Lung (tissue), 12 donors: ENCODE measurements around the gene SEPTIN5. TPM values are rescaled to one million over a fixed set of nuclear protein-coding genes. Genes with fewer than 3 reads are reported as not detected.

Experiments used
- ATAC-seq: fragments of 200-7000 bp; cut with Tn5 transposase; one replicate; pipeline ENCODE4 v1.9.1; 2020; ENCODE audit warnings: moderate number of reproducible peaks; ENCODE audit not compliant: insufficient read depth, low FRiP score
- DNase-seq, 3 donors: peaks; one replicate each; pipeline ENCODE4 v3.0.0-alpha.2; 2013 to 2017
- H3K27ac ChIP-seq, 2 donors: one replicate each; pipeline ENCODE4 v1.5.1; 2013; ENCODE audit warnings: mild to moderate bottlenecking in 2 of 2, moderate library complexity in 2 of 2, control low read depth in 1 of 2, inconsistent platforms in 1 of 2, low read depth in 1 of 2, low read length in 1 of 2
- H3K27me3 ChIP-seq, 3 donors: one replicate each; pipeline ENCODE4 v1.5.1; 2013; ENCODE audit warnings: low read length in 2 of 3; ENCODE audit not compliant: control insufficient read depth in 3 of 3, insufficient read depth in 3 of 3
- H3K36me3 ChIP-seq, 4 donors: one replicate each; pipeline ENCODE4 v1.5.1; 2013; ENCODE audit warnings: low read length in 4 of 4, mild to moderate bottlenecking in 1 of 4, moderate library complexity in 1 of 4; ENCODE audit not compliant: control insufficient read depth in 4 of 4, insufficient read depth in 4 of 4
- H3K4me1 ChIP-seq, 5 donors: one replicate each; pipeline ENCODE4 v1.5.1; 2013; ENCODE audit warnings: low read length in 5 of 5, mild to moderate bottlenecking in 2 of 5, moderate library complexity in 1 of 5; ENCODE audit not compliant: control insufficient read depth in 5 of 5, insufficient read depth in 5 of 5
- H3K4me3 ChIP-seq: one replicate; pipeline ENCODE4 v1.5.1; 2013; ENCODE audit warnings: mild to moderate bottlenecking, control low read depth, moderate library complexity
- H3K9ac ChIP-seq, 2 donors: one replicate each; pipeline ENCODE4 v1.5.1; 2013; ENCODE audit warnings: low read length in 2 of 2, control low read depth in 1 of 2; ENCODE audit not compliant: insufficient read depth in 1 of 2
- H3K9me3 ChIP-seq, 4 donors: one replicate each; pipeline ENCODE4 v1.5.1; 2013; ENCODE audit warnings: low read length in 3 of 4, mild to moderate bottlenecking in 1 of 4, moderate library complexity in 1 of 4; ENCODE audit not compliant: control insufficient read depth in 4 of 4, insufficient read depth in 3 of 4
- WGBS, 2 donors: extraction: QIAGEN DNeasy Blood & Tissue Kit; methylation state at CpG; one replicate each; pipeline ENCODE4 v1.1.7; 2013; 5-methylcytosine and 5-hydroxymethylcytosine counted together
- polyA plus RNA-seq, 2 donors: library from polyadenylated mRNA; stranded (reverse); fragments of 200-250 nt; gene quantifications; one replicate each; pipeline ENCODE4 v1.2.1, GENCODE V29; 2013
- total RNA-seq, 2 donors: library from RNA; depleted of rRNA in 1 of 2; stranded (reverse); fragments of >200 nt in 1 of 2; gene quantifications; one replicate each; pipeline ENCODE4 v1.2.1, GENCODE V29; 2014 to 2021
- TF ChIP-seq, protein P1 (sequence below): IDR thresholded peaks from 2 replicates; pipeline ENCODE4 v1.5.1; 2012; ENCODE audit warnings: mild to moderate bottlenecking; ENCODE audit errors: control extremely low read depth, extremely low read depth
- donor health status: control.
- donor health status: control.
- donor health status: Bipolar disorder and iron deficiency.
- donor health status: healthy.
- donor health status: DM: yes; HTN: yes; CAD: no.

Gene SEPTIN5
- total and polyA plus RNA-seq, 4 donors, result 10.4 to 32.5 (median 14.2) TPM

DNA sequence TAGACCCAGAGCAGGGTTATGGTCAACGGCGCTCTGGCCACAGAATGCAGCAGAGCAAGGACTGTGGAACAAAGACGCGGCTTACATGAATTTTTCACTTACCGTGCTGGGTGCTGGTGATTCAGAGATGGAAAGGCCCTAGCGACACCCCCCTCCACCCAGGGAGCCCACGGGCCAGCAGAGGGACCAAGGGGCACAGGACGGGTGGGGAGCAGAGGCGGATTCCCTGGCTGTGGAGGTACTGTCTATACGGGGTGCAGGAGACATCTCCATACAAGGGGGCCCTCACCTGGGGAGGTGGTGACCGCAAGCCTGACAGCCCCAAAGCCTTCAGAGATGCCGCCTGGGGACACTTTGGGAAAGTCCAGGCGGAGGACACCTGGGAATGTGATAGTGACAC is 1.1 kb upstream of the SEPTIN5 start:
- Histone ChIP-seq H3K36me3 (no peaks in the 10 kb centered on the region), H3K4me3 (no peak overlapping the region), H3K4me1 (peaks cover 0 to 17% (median 7%) of the 10 kb centered on the region in 5 donors), H3K9ac (no peak overlapping the region), H3K27me3 (no peaks in the 10 kb centered on the region), H3K9me3 (no peaks in the 10 kb centered on the region), H3K27ac (no peak overlapping the region)
- ATAC-seq (no peak), DNase-seq (no peak)
- TF ChIP-seq, protein P1, sequence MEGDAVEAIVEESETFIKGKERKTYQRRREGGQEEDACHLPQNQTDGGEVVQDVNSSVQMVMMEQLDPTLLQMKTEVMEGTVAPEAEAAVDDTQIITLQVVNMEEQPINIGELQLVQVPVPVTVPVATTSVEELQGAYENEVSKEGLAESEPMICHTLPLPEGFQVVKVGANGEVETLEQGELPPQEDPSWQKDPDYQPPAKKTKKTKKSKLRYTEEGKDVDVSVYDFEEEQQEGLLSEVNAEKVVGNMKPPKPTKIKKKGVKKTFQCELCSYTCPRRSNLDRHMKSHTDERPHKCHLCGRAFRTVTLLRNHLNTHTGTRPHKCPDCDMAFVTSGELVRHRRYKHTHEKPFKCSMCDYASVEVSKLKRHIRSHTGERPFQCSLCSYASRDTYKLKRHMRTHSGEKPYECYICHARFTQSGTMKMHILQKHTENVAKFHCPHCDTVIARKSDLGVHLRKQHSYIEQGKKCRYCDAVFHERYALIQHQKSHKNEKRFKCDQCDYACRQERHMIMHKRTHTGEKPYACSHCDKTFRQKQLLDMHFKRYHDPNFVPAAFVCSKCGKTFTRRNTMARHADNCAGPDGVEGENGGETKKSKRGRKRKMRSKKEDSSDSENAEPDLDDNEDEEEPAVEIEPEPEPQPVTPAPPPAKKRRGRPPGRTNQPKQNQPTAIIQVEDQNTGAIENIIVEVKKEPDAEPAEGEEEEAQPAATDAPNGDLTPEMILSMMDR, result no peak
- 93 to 94% methylated on average over 13 of the region's 13 CpGs for WGBS, 2 donors

DNA sequence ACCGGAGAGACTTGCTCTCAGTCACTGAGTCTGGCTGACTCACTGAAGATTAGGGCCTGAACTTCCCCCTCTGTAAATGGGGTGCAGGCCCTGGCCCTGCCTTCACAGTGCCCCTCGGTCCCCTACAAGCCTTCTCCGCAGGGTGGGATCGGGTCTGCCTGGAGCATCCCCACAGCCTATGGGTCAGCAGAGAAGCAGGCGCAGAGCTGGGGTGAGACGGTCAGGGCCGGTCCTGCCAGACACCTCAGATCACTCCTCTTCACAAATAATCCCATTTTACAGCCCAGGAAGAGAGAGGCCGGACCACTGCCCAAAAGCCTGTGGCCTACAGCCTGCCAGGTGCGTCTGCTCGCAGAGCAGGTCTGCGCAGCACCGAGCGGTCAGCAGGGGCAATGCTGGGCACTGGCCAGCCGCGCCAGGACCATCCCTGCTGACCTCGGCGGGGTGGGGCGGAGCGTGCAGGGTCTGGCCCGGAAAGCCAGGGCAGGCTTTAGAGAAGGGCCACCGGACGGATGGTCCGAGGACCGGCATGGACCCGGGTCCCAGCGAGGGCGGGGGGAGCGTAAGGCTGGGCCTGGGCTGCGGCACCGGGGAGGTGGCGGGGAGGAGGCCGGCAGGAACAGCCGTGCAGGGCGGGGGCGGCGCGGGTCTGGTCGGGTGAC is 522 bp upstream of the SEPTIN5 start:
- DNase-seq (no peak), ATAC-seq (no peak)
- Histone ChIP-seq H3K27me3 (no peaks in the 10 kb centered on the region), H3K36me3 (no peaks in the 10 kb centered on the region), H3K9me3 (no peaks in the 10 kb centered on the region), H3K4me3 (no peak overlapping the region), H3K9ac (no peak overlapping the region), H3K27ac (no peak overlapping the region), H3K4me1 (peaks cover 0 to 22% (median 7%) of the 10 kb centered on the region in 5 donors)
- TF ChIP-seq, protein P1, result no peak
- 27 to 35% methylated on average over 33 to 38 of the region's 38 CpGs for WGBS, 2 donors

DNA sequence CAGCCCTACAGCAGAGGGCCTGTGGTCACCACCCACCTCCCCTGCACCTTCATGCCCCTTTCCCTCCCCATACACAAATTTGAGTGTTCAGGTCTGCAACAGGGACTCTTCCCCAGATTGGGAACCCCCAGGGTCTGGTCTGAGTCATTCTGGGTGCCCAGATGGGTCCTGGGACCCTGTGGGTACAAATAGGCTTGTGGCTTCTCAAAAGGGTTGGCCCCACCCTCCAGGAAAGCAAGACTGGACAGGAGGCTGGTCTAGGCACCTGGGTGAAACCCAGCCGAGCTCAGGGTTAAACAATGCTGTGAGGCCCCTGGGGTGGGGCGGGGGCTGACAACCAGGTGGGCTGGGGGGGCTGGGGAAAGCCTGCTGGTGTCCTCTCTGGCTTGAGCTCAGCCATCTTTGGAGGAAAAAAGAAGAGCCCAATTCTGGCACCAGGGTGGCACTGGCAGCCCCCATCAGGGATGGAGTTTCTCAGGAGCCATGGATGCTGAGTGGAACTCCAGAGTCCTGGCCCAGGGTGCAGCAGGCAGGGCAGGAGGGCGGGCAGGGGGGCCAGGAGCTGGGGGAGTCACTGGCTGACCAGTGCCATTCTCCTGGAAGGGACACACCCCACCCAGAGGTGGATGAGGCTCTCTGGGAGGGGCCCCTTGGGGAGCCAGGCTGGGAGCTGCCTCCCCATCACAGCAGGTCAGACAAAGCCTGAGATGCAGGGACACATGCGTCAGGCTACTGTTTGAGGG is 1.1 kb downstream of the SEPTIN5 start:
- Histone ChIP-seq H3K9ac (no peak overlapping the region), H3K27me3 (peaks cover 0 to 4% (median 0%) of the 10 kb centered on the region in 3 donors), H3K4me3 (no peak overlapping the region), H3K4me1 (peaks cover 0 to 31% (median 7%) of the 10 kb centered on the region in 5 donors), H3K27ac (no peak overlapping the region), H3K9me3 (no peaks in the 10 kb centered on the region), H3K36me3 (peaks cover 0 to 5% (median under 1%) of the 10 kb centered on the region in 4 donors)
- 82 to 85% methylated on average over 4 of the region's 4 CpGs for WGBS, 2 donors
- ATAC-seq (no peak), DNase-seq (no peak)
- TF ChIP-seq, protein P1, result no peak
